Central memory CD8-positive, alpha-beta T cell (primary cell): ENCODE measurements around the gene PLPP3.

Source experiments
- ATAC-seq: fragments of 150-1000 bp; cut with Tn5 transposase; replicated peaks from 2 replicates; pipeline ENCODE4 v1.10.0; 2022; ENCODE audit warnings: mild to moderate bottlenecking, moderate FRiP score, moderate number of reproducible peaks; ENCODE audit not compliant: poor library complexity, severe bottlenecking; ENCODE audit errors: extremely low read depth
- DNase-seq, 2 donors: peaks; one replicate each; pipeline ENCODE4 v3.0.0; 2021; ENCODE audit warnings: low spot score in 2 of 2
- H3K27ac Mint-ChIP-seq: one replicate; pipeline ENCODE4 v1.8.0; 2022; ENCODE audit warnings: low read depth, mild to moderate bottlenecking, moderate library complexity, mixed read lengths
- H3K27me3 Mint-ChIP-seq: one replicate; pipeline ENCODE4 v1.8.0; 2022; ENCODE audit warnings: mixed read lengths
- H3K36me3 Mint-ChIP-seq: one replicate; pipeline ENCODE4 v1.8.0; 2022; ENCODE audit warnings: mild to moderate bottlenecking, moderate library complexity, mixed read lengths; ENCODE audit not compliant: insufficient read depth
- H3K4me1 Mint-ChIP-seq: one replicate; pipeline ENCODE4 v1.8.0; 2022; ENCODE audit warnings: mixed read lengths
- H3K4me3 Mint-ChIP-seq: one replicate; pipeline ENCODE4 v1.8.0; 2022; ENCODE audit warnings: mild to moderate bottlenecking, moderate library complexity, mixed read lengths
- H3K9me3 Mint-ChIP-seq: one replicate; pipeline ENCODE4 v1.8.0; 2022; ENCODE audit warnings: mixed read lengths

The PLPP3 gene

GRCh38 chr1:56466538-56466937 is 112.8 kb downstream of the PLPP3 start:
- Mint-ChIP-seq H3K4me3 (no peak overlapping the region), H3K36me3 (no peaks in the 10 kb centered on the region), H3K27ac (no peak overlapping the region), H3K9me3 (peaks cover 5% of the 10 kb centered on the region), H3K27me3 (peaks cover 27% of the 10 kb centered on the region), H3K4me1 (no peaks in the 10 kb centered on the region)
- DNase-seq (no peak), ATAC-seq (no peak)

GRCh38 chr1:56464294-56464693 is 115.1 kb downstream of the PLPP3 start:
- ATAC-seq, result no peak
- H3K36me3 Mint-ChIP-seq, result no peaks in the 10 kb centered on the region
- DNase-seq, result no peak
- peaks cover 16% of the 10 kb centered on the region for H3K27me3 Mint-ChIP-seq
- H3K4me1 Mint-ChIP-seq, result no peaks in the 10 kb centered on the region
- H3K9me3 Mint-ChIP-seq, result peaks cover 5% of the 10 kb centered on the region
- no peak overlapping the region for H3K27ac Mint-ChIP-seq
- H3K4me3 Mint-ChIP-seq, result no peak overlapping the region

- H3K9me3 Mint-ChIP-seq, result peaks cover 5% of the 10 kb centered on the region
- DNase-seq (no peak), ATAC-seq (no peak)
- no peak overlapping the region for H3K27ac Mint-ChIP-seq
- no peak overlapping the region for H3K4me3 Mint-ChIP-seq
- H3K27me3 Mint-ChIP-seq, result peaks cover 16% of the 10 kb centered on the region
- H3K36me3 Mint-ChIP-seq, result no peaks in the 10 kb centered on the region
- no peaks in the 10 kb centered on the region for H3K4me1 Mint-ChIP-seq
These were observed 116.0 kb downstream of the PLPP3 start for GRCh38 chr1:56463376-56463775.

GRCh38 chr1:56462209-56462608 is 117.2 kb downstream of the PLPP3 start:
- Mint-ChIP-seq H3K27me3 (peaks cover 16% of the 10 kb centered on the region), H3K4me3 (no peak overlapping the region), H3K9me3 (peaks cover 10% of the 10 kb centered on the region), H3K4me1 (no peaks in the 10 kb centered on the region), H3K27ac (no peak overlapping the region), H3K36me3 (no peaks in the 10 kb centered on the region)
- no peak for DNase-seq
- no peak for ATAC-seq

GRCh38 chr1:56461158-56462127 is 117.9 kb downstream of the PLPP3 start:
- Mint-ChIP-seq H3K27ac (no peak overlapping the region), H3K9me3 (peaks cover 10% of the 10 kb centered on the region), H3K27me3 (peaks cover 16% of the 10 kb centered on the region), H3K36me3 (no peaks in the 10 kb centered on the region), H3K4me3 (no peak overlapping the region), H3K4me1 (no peaks in the 10 kb centered on the region)
- DNase-seq, result no peak
- ATAC-seq, result no peak

- peaks cover 9% of the 10 kb centered on the region for H3K27me3 Mint-ChIP-seq
- no peak overlapping the region for H3K4me3 Mint-ChIP-seq
- ATAC-seq (no peak), DNase-seq (no peak)
- H3K36me3 Mint-ChIP-seq, result no peaks in the 10 kb centered on the region
- no peaks in the 10 kb centered on the region for H3K4me1 Mint-ChIP-seq
- peaks cover 5% of the 10 kb centered on the region for H3K9me3 Mint-ChIP-seq
- no peak overlapping the region for H3K27ac Mint-ChIP-seq
These were observed 120.1 kb downstream of the PLPP3 start for GRCh38 chr1:56459260-56459659.

GRCh38 chr1:56457756-56458375 is 121.5 kb downstream of the PLPP3 start:
- Mint-ChIP-seq H3K4me1 (no peaks in the 10 kb centered on the region), H3K36me3 (no peaks in the 10 kb centered on the region), H3K27me3 (peaks cover 9% of the 10 kb centered on the region), H3K4me3 (no peak overlapping the region), H3K9me3 (peaks cover 11% of the 10 kb centered on the region), H3K27ac (no peak overlapping the region)
- no peak for DNase-seq
- no peak for ATAC-seq

- no peak overlapping the region for H3K4me3 Mint-ChIP-seq
- no peak for DNase-seq
- no peak overlapping the region for H3K27ac Mint-ChIP-seq
- H3K27me3 Mint-ChIP-seq, result peaks cover 9% of the 10 kb centered on the region
- H3K4me1 Mint-ChIP-seq, result no peaks in the 10 kb centered on the region
- ATAC-seq, result no peak
- no peaks in the 10 kb centered on the region for H3K36me3 Mint-ChIP-seq
- peaks cover 11% of the 10 kb centered on the region for H3K9me3 Mint-ChIP-seq
These were observed 122.8 kb downstream of the PLPP3 start for GRCh38 chr1:56456435-56457101.

GRCh38 chr1:56453417-56454078 is 125.8 kb downstream of the PLPP3 start:
- DNase-seq, result no peak
- no peak overlapping the region for H3K4me3 Mint-ChIP-seq
- ATAC-seq, result no peak
- no peaks in the 10 kb centered on the region for H3K4me1 Mint-ChIP-seq
- no peak overlapping the region for H3K27ac Mint-ChIP-seq
- peaks cover 9% of the 10 kb centered on the region for H3K27me3 Mint-ChIP-seq
- no peaks in the 10 kb centered on the region for H3K36me3 Mint-ChIP-seq
- H3K9me3 Mint-ChIP-seq, result peaks cover 11% of the 10 kb centered on the region

GRCh38 chr1:56453016-56453415 is 126.3 kb downstream of the PLPP3 start:
- peaks cover 11% of the 10 kb centered on the region for H3K9me3 Mint-ChIP-seq
- no peak overlapping the region for H3K27ac Mint-ChIP-seq
- ATAC-seq (no peak), DNase-seq (no peak)
- H3K4me1 Mint-ChIP-seq, result no peaks in the 10 kb centered on the region
- H3K27me3 Mint-ChIP-seq, result peaks cover 9% of the 10 kb centered on the region
- H3K36me3 Mint-ChIP-seq, result no peaks in the 10 kb centered on the region
- H3K4me3 Mint-ChIP-seq, result no peak overlapping the region

- peaks cover 6% of the 10 kb centered on the region for H3K9me3 Mint-ChIP-seq
- no peak overlapping the region for H3K4me3 Mint-ChIP-seq
- H3K36me3 Mint-ChIP-seq, result no peaks in the 10 kb centered on the region
- H3K27ac Mint-ChIP-seq, result no peak overlapping the region
- H3K4me1 Mint-ChIP-seq, result no peaks in the 10 kb centered on the region
- H3K27me3 Mint-ChIP-seq, result peaks cover 9% of the 10 kb centered on the region
- DNase-seq (no peak), ATAC-seq (no peak)
These were observed 127.0 kb downstream of the PLPP3 start for GRCh38 chr1:56452027-56453011.
